ENCODE results near the gene MYB. TPM values are rescaled to one million over a fixed set of nuclear protein-coding genes. Genes with fewer than 3 reads are reported as not detected.

MYB gene
- total RNA-seq, 1 donor from 2014 or later: 0.83 TPM

DNA sequence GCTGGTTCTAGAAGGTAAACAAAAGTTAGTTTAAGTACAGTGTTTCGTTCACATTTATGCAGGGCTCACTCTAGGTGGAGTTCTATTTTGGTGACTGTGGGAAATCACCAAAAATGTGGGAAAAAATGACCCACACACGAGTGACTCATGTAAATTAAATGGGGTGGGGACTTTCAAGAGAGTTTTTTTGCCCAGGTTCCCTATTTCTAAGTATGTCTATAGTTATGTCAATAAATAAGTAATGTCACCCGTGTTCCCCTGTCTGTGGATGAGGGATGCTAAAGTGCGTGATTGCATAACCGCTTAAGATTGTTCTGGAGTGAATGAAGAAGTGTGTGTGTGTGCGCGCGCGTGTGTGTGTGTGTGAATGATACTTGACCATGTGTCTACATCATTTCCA lies 69.1 kb downstream of the MYB start:
- DNase-seq (ENCODE audit: extremely low spot score, unreplicated experiment): no peak
- Mint-ChIP-seq H3K4me3 (ENCODE audit: unreplicated experiment) (no peak overlapping the region), H3K4me1 (ENCODE audit: unreplicated experiment) (peaks cover 19% of the 10 kb centered on the region), H3K27ac (ENCODE audit: unreplicated experiment) (no peak overlapping the region), H3K36me3 (ENCODE audit: unreplicated experiment) (no peaks in the 10 kb centered on the region), H3K27me3 (ENCODE audit: unreplicated experiment) (no peaks in the 10 kb centered on the region), H3K9me3 (ENCODE audit: unreplicated experiment) (no peaks in the 10 kb centered on the region)
- TF ChIP-seq, protein P1, sequence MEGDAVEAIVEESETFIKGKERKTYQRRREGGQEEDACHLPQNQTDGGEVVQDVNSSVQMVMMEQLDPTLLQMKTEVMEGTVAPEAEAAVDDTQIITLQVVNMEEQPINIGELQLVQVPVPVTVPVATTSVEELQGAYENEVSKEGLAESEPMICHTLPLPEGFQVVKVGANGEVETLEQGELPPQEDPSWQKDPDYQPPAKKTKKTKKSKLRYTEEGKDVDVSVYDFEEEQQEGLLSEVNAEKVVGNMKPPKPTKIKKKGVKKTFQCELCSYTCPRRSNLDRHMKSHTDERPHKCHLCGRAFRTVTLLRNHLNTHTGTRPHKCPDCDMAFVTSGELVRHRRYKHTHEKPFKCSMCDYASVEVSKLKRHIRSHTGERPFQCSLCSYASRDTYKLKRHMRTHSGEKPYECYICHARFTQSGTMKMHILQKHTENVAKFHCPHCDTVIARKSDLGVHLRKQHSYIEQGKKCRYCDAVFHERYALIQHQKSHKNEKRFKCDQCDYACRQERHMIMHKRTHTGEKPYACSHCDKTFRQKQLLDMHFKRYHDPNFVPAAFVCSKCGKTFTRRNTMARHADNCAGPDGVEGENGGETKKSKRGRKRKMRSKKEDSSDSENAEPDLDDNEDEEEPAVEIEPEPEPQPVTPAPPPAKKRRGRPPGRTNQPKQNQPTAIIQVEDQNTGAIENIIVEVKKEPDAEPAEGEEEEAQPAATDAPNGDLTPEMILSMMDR (IDR thresholded peaks at IDR 0.05): no peak

DNA sequence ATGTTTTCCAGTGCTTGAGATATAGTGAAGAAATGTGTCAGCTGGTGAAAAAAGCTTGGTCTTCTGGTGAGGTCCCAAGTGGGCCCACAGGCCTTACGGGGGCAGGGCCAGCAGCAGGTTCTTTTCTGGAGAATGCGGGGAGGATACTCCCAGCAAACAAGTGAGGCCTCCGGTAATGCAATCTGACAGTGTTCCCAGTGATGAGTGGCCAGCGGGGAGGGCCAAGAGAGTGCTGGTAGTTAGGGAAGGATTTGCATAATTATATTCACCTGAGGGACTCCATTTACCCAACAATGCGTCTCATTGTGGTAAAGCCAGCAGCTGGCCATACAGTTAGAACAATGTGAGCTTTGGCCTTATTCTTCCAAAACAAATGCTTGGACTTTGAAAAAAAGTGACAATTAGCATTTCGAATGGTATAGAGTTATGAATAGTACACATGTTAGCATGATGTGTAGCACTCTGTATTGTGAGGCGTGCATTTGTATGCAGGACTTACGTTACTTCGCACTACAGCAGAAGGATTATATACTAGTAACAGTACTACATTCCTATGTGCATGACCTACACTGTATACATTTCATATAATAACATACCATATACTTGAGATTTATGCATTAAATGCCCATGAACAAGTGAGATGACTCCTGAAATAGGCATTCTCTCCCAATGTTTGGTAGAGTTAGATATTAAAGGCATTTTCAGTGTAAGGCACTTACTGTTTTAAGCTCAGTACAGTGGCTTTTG lies 69.8 kb downstream of the MYB start:
- Mint-ChIP-seq H3K4me3 (ENCODE audit: unreplicated experiment) (no peak overlapping the region), H3K27me3 (ENCODE audit: unreplicated experiment) (no peaks in the 10 kb centered on the region)

DNA sequence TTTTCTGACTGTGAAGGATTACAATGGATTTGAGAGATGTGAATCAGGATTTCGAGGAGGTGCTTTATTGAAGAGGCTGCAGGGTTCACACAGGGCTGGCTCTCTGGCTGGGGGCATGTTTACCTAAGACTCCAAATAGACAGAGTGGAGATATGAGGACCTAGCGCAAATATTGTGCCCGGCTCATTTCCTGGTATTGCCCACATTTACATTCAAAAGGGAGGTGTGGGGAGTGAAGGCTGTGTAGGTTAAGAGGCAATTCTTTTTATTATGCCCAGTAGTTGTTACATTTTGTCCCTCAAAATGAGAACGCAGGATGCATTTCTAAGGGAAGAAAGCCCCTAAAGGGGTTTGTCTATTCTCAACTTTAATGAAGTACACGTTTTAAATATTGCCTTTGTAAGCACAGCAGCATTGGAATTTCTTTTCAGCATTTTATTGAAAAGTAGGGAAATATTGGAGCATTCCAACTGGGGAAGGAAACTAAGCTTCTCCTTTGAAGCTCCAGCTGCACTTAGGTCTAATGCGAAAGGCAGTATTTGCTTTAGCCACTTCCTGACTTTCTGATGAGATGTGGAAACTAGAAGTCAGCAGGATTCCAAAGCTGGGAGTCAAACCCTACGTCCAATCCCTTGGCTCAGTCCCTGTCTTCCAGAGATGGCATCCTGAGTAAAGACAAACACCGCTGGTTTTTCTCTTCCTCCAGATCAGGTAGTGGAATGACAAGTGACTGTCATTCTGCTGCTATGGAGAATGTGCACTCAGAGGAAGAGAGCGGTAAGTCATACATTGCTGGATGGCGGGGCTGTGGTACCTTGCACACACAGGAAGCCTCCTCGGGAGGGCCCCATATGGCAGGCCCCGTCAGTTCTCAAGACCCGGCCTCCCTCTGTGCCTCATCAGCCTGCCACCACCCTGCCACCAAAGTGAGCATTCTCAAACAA lies 70.7 kb downstream of the MYB start:
- Mint-ChIP-seq H3K27ac (ENCODE audit: unreplicated experiment) (peak overlapping the region; percentile 54), H3K9me3 (ENCODE audit: unreplicated experiment) (no peaks in the 10 kb centered on the region), H3K36me3 (ENCODE audit: unreplicated experiment) (no peaks in the 10 kb centered on the region), H3K4me3 (ENCODE audit: unreplicated experiment) (no peak overlapping the region), H3K4me1 (ENCODE audit: unreplicated experiment) (peaks cover 19% of the 10 kb centered on the region), H3K27me3 (ENCODE audit: unreplicated experiment) (no peaks in the 10 kb centered on the region)
- DNase-seq (ENCODE audit: extremely low spot score, unreplicated experiment): no peak
- TF ChIP-seq, protein P1 (IDR thresholded peaks at IDR 0.05): no peak

More for the DNA sequence above, 69.8 kb downstream of the MYB start:
- no peak for DNase-seq (ENCODE audit: extremely low spot score, unreplicated experiment)
- Mint-ChIP-seq H3K36me3 (ENCODE audit: unreplicated experiment) (no peaks in the 10 kb centered on the region), H3K27ac (ENCODE audit: unreplicated experiment) (no peak overlapping the region), H3K4me1 (ENCODE audit: unreplicated experiment) (peaks cover 19% of the 10 kb centered on the region), H3K9me3 (ENCODE audit: unreplicated experiment) (no peaks in the 10 kb centered on the region)
- TF ChIP-seq, protein P1 (IDR thresholded peaks at IDR 0.05): no peak

DNA sequence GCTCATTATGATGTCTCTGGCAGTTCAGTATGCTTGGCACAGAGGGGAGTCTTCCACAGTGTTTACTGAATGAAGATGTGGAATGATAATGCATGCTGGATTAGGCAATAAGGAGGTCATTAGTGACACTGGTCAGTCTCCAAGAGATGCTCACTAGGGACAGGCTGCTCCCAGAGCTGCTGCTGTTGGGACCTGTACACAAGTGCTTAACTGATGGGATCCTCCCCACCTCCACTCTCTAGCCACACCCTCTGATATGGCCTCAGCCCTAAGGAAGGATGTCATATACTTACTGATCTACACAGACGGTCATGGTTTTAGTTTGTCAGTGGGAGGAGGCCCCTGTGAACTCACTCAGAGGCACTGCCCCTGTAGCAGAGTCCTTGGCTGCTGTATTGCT lies 73.4 kb downstream of the MYB start:
- TF ChIP-seq, protein P1 (IDR thresholded peaks at IDR 0.05): no peak
- H3K36me3 Mint-ChIP-seq (ENCODE audit: unreplicated experiment): no peaks in the 10 kb centered on the region
- H3K27ac Mint-ChIP-seq (ENCODE audit: unreplicated experiment): no peak overlapping the region
- peaks cover 19% of the 10 kb centered on the region for H3K4me1 Mint-ChIP-seq (ENCODE audit: unreplicated experiment)
- no peak overlapping the region for H3K4me3 Mint-ChIP-seq (ENCODE audit: unreplicated experiment)
- H3K9me3 Mint-ChIP-seq (ENCODE audit: unreplicated experiment): no peaks in the 10 kb centered on the region
- no peaks in the 10 kb centered on the region for H3K27me3 Mint-ChIP-seq (ENCODE audit: unreplicated experiment)
- no peak for DNase-seq (ENCODE audit: extremely low spot score, unreplicated experiment)

DNA sequence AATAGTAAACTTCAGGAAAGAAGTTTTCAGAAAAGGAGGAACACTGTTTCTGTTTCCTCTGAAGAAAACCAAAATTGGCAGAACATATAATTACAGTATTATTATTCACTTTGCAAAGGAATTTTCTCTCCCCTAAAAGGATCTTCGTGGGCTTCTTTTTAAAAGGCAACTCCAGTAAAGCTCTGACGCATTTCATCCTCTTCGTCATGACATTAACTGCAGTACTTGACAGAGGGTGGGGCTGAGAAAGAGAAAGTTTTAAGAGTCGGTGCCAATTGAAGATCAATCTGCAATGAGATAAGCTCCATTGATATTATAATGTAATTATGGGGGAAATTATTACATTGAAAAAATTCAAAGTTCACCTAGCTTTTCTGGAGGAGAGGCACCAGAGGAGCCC lies 75.8 kb downstream of the MYB start:
- no peak for DNase-seq (ENCODE audit: extremely low spot score, unreplicated experiment)
- H3K27ac Mint-ChIP-seq (ENCODE audit: unreplicated experiment): no peak overlapping the region
- no peaks in the 10 kb centered on the region for H3K36me3 Mint-ChIP-seq (ENCODE audit: unreplicated experiment)
- no peaks in the 10 kb centered on the region for H3K27me3 Mint-ChIP-seq (ENCODE audit: unreplicated experiment)
- H3K4me3 Mint-ChIP-seq (ENCODE audit: unreplicated experiment): no peak overlapping the region
- H3K4me1 Mint-ChIP-seq (ENCODE audit: unreplicated experiment): peaks cover 4% of the 10 kb centered on the region
- TF ChIP-seq, protein P1 (IDR thresholded peaks at IDR 0.05): no peak
- H3K9me3 Mint-ChIP-seq (ENCODE audit: unreplicated experiment): no peaks in the 10 kb centered on the region
